ENCODE data around the gene SLC6A19.

The SLC6A19 gene

DNA sequence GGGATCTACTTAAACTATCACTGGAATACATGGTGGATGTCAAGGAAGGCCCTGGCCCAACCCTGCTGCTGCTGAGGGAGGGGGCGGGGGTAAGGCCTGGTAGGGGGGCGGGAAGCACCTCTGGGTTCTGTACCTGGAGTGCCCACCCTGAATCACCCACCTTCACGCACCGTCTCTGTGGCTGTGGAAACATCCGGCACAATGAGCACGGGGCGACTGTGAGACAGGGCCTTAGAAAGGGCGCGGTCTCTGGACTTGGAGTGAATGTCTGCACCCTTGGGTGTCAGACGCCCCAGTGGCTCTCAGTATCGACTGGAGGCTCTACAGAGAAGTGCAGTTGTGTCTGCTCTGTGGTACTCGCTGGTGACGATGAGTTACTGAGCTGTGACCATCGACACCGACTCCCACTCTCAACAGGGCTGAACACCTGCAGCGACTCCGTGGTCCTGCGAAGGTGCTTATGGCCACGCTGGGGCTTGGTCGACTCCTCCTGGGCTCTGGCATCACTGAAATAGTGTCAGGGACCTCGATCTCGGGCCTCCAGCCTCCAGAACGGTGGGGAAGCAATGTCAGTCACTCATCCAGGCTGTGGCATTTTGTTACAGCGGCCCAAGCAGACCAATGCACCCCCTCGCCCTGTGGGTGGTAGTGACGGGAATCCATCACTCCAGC lies 25.5 kb upstream of the SLC6A19 start:
- TF ChIP-seq TAF1 (IDR thresholded peaks at IDR 0.05; ENCODE audit: borderline replicate concordance, low read depth, low read length) (no peak), POLR2A (IDR thresholded peaks at IDR 0.05; ENCODE audit: low read depth, low read length) (no peak), POLR2AphosphoS5 (IDR thresholded peaks at IDR 0.05; ENCODE audit: low read depth, low read length) (no peak)
- DNase-seq (ENCODE audit: insufficient read length), result no peak

GRCh38 chr5:1176473-1177391 lies 24.7 kb upstream of the SLC6A19 start:
- no peak for DNase-seq (ENCODE audit: insufficient read length)
- TF ChIP-seq POLR2A (IDR thresholded peaks at IDR 0.05; ENCODE audit: low read depth, low read length) (no peak), POLR2AphosphoS5 (IDR thresholded peaks at IDR 0.05; ENCODE audit: low read depth, low read length) (no peak), TAF1 (IDR thresholded peaks at IDR 0.05; ENCODE audit: borderline replicate concordance, low read depth, low read length) (no peak)
- no peak for FAIRE-seq

More for the DNA sequence above, 25.5 kb upstream of the SLC6A19 start:
- no peak for FAIRE-seq

GRCh38 chr5:1177826-1178528 lies 23.4 kb upstream of the SLC6A19 start:
- no peak for DNase-seq (ENCODE audit: insufficient read length)
- TF ChIP-seq TAF1 (IDR thresholded peaks at IDR 0.05; ENCODE audit: borderline replicate concordance, low read depth, low read length), result no peak
- no peak for TF ChIP-seq POLR2A (IDR thresholded peaks at IDR 0.05; ENCODE audit: low read depth, low read length)
- no peak for TF ChIP-seq POLR2AphosphoS5 (IDR thresholded peaks at IDR 0.05; ENCODE audit: low read depth, low read length)
- FAIRE-seq, result no peak

GRCh38 chr5:1178529-1179382 lies 22.6 kb upstream of the SLC6A19 start:
- TF ChIP-seq TAF1 (IDR thresholded peaks at IDR 0.05; ENCODE audit: borderline replicate concordance, low read depth, low read length), result no peak
- no peak for TF ChIP-seq POLR2A (IDR thresholded peaks at IDR 0.05; ENCODE audit: low read depth, low read length)
- no peak for TF ChIP-seq POLR2AphosphoS5 (IDR thresholded peaks at IDR 0.05; ENCODE audit: low read depth, low read length)
- FAIRE-seq, result no peak
- no peak for DNase-seq (ENCODE audit: insufficient read length)

GRCh38 chr5:1179383-1179715 lies 22.0 kb upstream of the SLC6A19 start:
- DNase-seq (ENCODE audit: insufficient read length) (no peak), FAIRE-seq (no peak)
- TF ChIP-seq TAF1 (IDR thresholded peaks at IDR 0.05; ENCODE audit: borderline replicate concordance, low read depth, low read length), result no peak
- TF ChIP-seq POLR2A (IDR thresholded peaks at IDR 0.05; ENCODE audit: low read depth, low read length), result no peak
- TF ChIP-seq POLR2AphosphoS5 (IDR thresholded peaks at IDR 0.05; ENCODE audit: low read depth, low read length), result no peak

GRCh38 chr5:1180096-1180495 lies 21.3 kb upstream of the SLC6A19 start:
- DNase-seq (ENCODE audit: insufficient read length) (no peak), FAIRE-seq (no peak)
- TF ChIP-seq POLR2A (IDR thresholded peaks at IDR 0.05; ENCODE audit: low read depth, low read length) (no peak), TAF1 (IDR thresholded peaks at IDR 0.05; ENCODE audit: borderline replicate concordance, low read depth, low read length) (no peak), POLR2AphosphoS5 (IDR thresholded peaks at IDR 0.05; ENCODE audit: low read depth, low read length) (no peak)

DNA sequence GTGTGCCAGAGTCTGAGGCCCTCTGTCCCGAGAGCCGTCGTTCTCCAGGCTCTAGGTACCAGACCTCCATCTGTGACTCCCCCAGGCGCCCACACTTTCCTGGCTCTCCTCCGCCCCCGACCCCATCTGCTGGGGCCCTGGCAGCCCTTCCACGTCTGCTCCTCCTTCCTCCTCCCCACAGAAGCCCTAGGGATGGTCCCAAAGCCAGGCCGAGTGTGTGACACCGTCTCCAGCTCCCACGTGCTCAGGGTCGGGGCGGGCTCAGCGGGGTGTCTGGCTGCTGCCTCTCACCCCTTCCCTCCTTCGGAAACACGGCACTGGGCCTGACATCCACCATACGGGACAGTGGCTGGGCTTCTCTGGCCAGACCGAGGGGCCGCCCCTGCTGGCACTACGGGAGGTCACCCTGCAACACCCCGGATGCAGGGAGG lies 20.5 kb upstream of the SLC6A19 start:
- FAIRE-seq (no peak), DNase-seq (ENCODE audit: insufficient read length) (no peak)
- no peak for TF ChIP-seq TAF1 (IDR thresholded peaks at IDR 0.05; ENCODE audit: borderline replicate concordance, low read depth, low read length)
- TF ChIP-seq POLR2A (IDR thresholded peaks at IDR 0.05; ENCODE audit: low read depth, low read length), result no peak
- no peak for TF ChIP-seq POLR2AphosphoS5 (IDR thresholded peaks at IDR 0.05; ENCODE audit: low read depth, low read length)

DNA sequence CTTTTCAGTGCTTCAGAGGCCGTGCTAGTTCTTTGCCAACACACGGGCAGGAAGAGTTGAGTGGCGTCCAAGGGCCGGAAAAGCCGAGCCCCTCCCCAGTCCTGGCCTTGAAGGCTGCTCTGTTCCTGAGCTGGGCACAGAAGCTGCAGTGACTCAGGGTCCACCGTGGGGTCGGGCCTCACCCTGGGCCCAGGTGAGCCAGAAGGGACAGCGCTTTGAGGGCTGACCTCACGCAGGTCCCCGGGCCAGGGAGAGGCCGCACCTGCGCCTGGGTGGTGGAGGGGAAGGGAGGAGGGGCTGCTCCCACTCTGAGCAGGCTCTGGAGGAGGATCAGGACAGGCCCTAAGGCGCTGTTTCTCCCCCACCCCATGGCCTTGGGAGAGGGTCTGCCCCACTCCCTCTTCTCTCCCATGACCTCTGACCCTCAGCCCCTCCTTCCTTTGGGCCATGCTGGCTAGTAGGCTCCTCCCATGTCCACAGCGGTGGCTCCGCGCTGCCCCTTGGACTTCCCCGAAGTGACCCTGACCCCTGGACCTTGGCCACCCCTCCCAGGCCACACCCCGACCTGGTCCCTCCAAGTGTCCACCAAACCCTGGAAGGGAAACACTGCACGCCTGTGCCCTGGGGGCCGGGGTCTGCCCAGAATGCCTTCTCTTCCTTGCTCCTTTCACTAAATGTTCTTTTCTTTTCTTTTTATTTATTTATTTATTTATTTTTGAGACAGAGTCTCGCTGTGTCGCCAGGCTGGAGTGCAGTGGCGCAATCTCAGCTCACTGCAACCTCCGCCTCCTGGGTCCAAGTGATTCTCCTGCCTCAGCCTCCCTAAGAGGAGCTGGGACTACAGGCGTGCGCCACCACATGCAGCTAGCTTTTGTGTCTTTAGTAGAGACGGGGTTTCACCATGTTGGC lies 19.7 kb upstream of the SLC6A19 start:
- FAIRE-seq, result no peak
- no peak for DNase-seq (ENCODE audit: insufficient read length)
- TF ChIP-seq POLR2A (IDR thresholded peaks at IDR 0.05; ENCODE audit: low read depth, low read length) (no peak), TAF1 (IDR thresholded peaks at IDR 0.05; ENCODE audit: borderline replicate concordance, low read depth, low read length) (no peak), POLR2AphosphoS5 (IDR thresholded peaks at IDR 0.05; ENCODE audit: low read depth, low read length) (no peak)

- DNase-seq (ENCODE audit: insufficient read length) (no peak), FAIRE-seq (no peak)
- no peak for TF ChIP-seq POLR2A (IDR thresholded peaks at IDR 0.05; ENCODE audit: low read depth, low read length)
- no peak for TF ChIP-seq TAF1 (IDR thresholded peaks at IDR 0.05; ENCODE audit: borderline replicate concordance, low read depth, low read length)
Measured at GRCh38 chr5:1182360-1182632, 19.1 kb upstream of the SLC6A19 start.

Data from GM12892 (cell line).